HEK293 (cell line): ENCODE measurements around the gene TPH1.

Source experiments
- CTCF ChIA-PET: fragments of 350-600 bp; formaldehyde crosslinking; extraction: SDS; loops from one replicate; lab custom pipeline; 2021; ENCODE audit warnings: antibody characterized with exemption; lab: Yijun Ruan, JAX
- POLR2A ChIA-PET: fragments of 300-600 bp; formaldehyde crosslinking; extraction: SDS; loops from one replicate; lab custom pipeline; 2020; ENCODE audit warnings: antibody characterized with exemption, inconsistent platforms; lab: Yijun Ruan, JAX
- H3K27ac ChIP-seq: fragments of 200-500 bp; sonication (Bioruptor generic); 2 replicates; pipeline ENCODE4 v1.5.1; 2014; ENCODE audit warnings: low read depth, low read length, control low read depth, inconsistent platforms; ENCODE audit errors: extremely low read depth
- H3K36me3 ChIP-seq, 2 experiments: fragments of 200-500 bp in 1 of 2; sonication (Bioruptor generic) in 1 of 2; 1 replicate in 1 of 2; 2 replicates in 1 of 2; pipeline ENCODE4 v1.5.1; 2014 to 2017; ENCODE audit warnings: inconsistent platforms in 2 of 2, low read length in 2 of 2; ENCODE audit not compliant: control insufficient read depth in 2 of 2, insufficient read depth in 1 of 2
- H3K4me1 ChIP-seq: fragments of 200-500 bp; sonication (Bioruptor generic); 2 replicates; pipeline ENCODE4 v1.5.1; 2014; ENCODE audit warnings: mild to moderate bottlenecking, low read length, inconsistent platforms; ENCODE audit not compliant: control insufficient read depth, insufficient read depth
- H3K4me3 ChIP-seq: 2 replicates; pipeline ENCODE4 v1.5.1; 2011; ENCODE audit warnings: low read depth, mild to moderate bottlenecking, control low read depth, low read length, moderate library complexity
- H3K9me3 ChIP-seq: fragments of 200-500 bp; sonication (Bioruptor generic); 2 replicates; pipeline ENCODE4 v1.5.1; 2014; ENCODE audit warnings: low read depth, low read length, inconsistent platforms; ENCODE audit not compliant: control insufficient read depth, insufficient read depth
- BCL6B ChIP-seq: fragments of 450-650 bp; formaldehyde crosslinking; IDR thresholded peaks from 2 replicates; pipeline ENCODE4 v1.5.1; 2017; ENCODE audit warnings: missing biosample characterization, missing genetic modification characterization
- GLIS1 ChIP-seq: fragments of 450-650 bp; formaldehyde crosslinking; IDR thresholded peaks from 2 replicates; pipeline ENCODE4 v1.5.1; 2016; ENCODE audit warnings: missing biosample characterization, missing genetic modification characterization
- KLF1 ChIP-seq: fragments of 450-650 bp; formaldehyde crosslinking; IDR thresholded peaks from 2 replicates; pipeline ENCODE4 v1.5.1; 2016; ENCODE audit warnings: missing biosample characterization, missing genetic modification characterization
- KLF9 ChIP-seq: fragments of 450-650 bp; formaldehyde crosslinking; IDR thresholded peaks from 2 replicates; pipeline ENCODE4 v1.5.1; 2016; ENCODE audit warnings: missing biosample characterization, missing genetic modification characterization, low read depth
- PBX3 ChIP-seq: sonication (generic); formaldehyde crosslinking; IDR thresholded peaks from 2 replicates; pipeline ENCODE4 v1.8.1; 2022; ENCODE audit warnings: mild to moderate bottlenecking, moderate library complexity, missing genetic modification reagents
- RBAK ChIP-seq: fragments of 450-650 bp; formaldehyde crosslinking; IDR thresholded peaks from 2 replicates; pipeline ENCODE4 v1.5.1; 2016; ENCODE audit warnings: missing biosample characterization, missing genetic modification characterization
- SP2 ChIP-seq: fragments of 450-650 bp; formaldehyde crosslinking; IDR thresholded peaks from 2 replicates; pipeline ENCODE4 v1.5.1; 2016; ENCODE audit warnings: missing biosample characterization, missing genetic modification characterization
- WT1 ChIP-seq: fragments of 450-650 bp; formaldehyde crosslinking; IDR thresholded peaks from 2 replicates; pipeline ENCODE4 v1.5.1; 2016; ENCODE audit warnings: missing biosample characterization, missing genetic modification characterization
- ZBTB20 ChIP-seq: fragments of 450-650 bp; formaldehyde crosslinking; IDR thresholded peaks from 2 replicates; pipeline ENCODE4 v1.5.1; 2016; ENCODE audit warnings: missing biosample characterization, missing genetic modification characterization
- ZBTB21 ChIP-seq: fragments of 450-650 bp; formaldehyde crosslinking; IDR thresholded peaks from 2 replicates; pipeline ENCODE4 v1.5.1; 2017; ENCODE audit warnings: missing biosample characterization, missing genetic modification characterization
- ZBTB8A ChIP-seq: fragments of 450-650 bp; formaldehyde crosslinking; IDR thresholded peaks from 2 replicates; pipeline ENCODE4 v1.5.1; 2016; ENCODE audit warnings: missing biosample characterization, missing genetic modification characterization
- ZFHX2 ChIP-seq: fragments of 450-650 bp; formaldehyde crosslinking; conservative IDR thresholded peaks from 2 replicates; pipeline ENCODE4 v1.5.1; 2016; ENCODE audit warnings: missing biosample characterization, missing genetic modification characterization
- ZNF138 ChIP-seq: fragments of 450-650 bp; formaldehyde crosslinking; IDR thresholded peaks from 2 replicates; pipeline ENCODE4 v1.5.1; 2016; ENCODE audit warnings: missing biosample characterization, missing genetic modification characterization, borderline replicate concordance
- ZNF146 ChIP-seq: fragments of 450-650 bp; formaldehyde crosslinking; IDR thresholded peaks from 2 replicates; pipeline ENCODE4 v1.5.1; 2016; ENCODE audit warnings: missing biosample characterization, missing genetic modification characterization
- ZNF16 ChIP-seq: fragments of 450-650 bp; formaldehyde crosslinking; IDR thresholded peaks from 2 replicates; pipeline ENCODE4 v1.5.1; 2016; ENCODE audit warnings: low read depth, missing biosample characterization, missing genetic modification characterization
- ZNF221 ChIP-seq: fragments of 450-650 bp; formaldehyde crosslinking; IDR thresholded peaks from 2 replicates; pipeline ENCODE4 v1.5.1; 2017; ENCODE audit warnings: missing biosample characterization, missing genetic modification characterization, borderline replicate concordance
- ZNF394 ChIP-seq: fragments of 450-650 bp; formaldehyde crosslinking; IDR thresholded peaks from 2 replicates; pipeline ENCODE4 v1.5.1; 2016; ENCODE audit warnings: missing biosample characterization, missing genetic modification characterization, mild to moderate bottlenecking, moderate library complexity, borderline replicate concordance
- ZNF600 ChIP-seq: fragments of 450-650 bp; formaldehyde crosslinking; IDR thresholded peaks from 2 replicates; pipeline ENCODE4 v1.5.1; 2016; ENCODE audit warnings: missing biosample characterization, missing genetic modification characterization
- ZNF664 ChIP-seq: fragments of 450-650 bp; formaldehyde crosslinking; IDR thresholded peaks from 2 replicates; pipeline ENCODE4 v1.5.1; 2016; ENCODE audit warnings: missing biosample characterization, missing genetic modification characterization
- ZNF785 ChIP-seq: fragments of 450-650 bp; formaldehyde crosslinking; IDR thresholded peaks from 2 replicates; pipeline ENCODE4 v1.5.1; 2016; ENCODE audit warnings: missing biosample characterization, missing genetic modification characterization
- ZNF792 ChIP-seq: fragments of 450-650 bp; formaldehyde crosslinking; IDR thresholded peaks from 2 replicates; pipeline ENCODE4 v1.5.1; 2016; ENCODE audit warnings: missing biosample characterization, missing genetic modification characterization
- ZNF837 ChIP-seq: fragments of 450-650 bp; formaldehyde crosslinking; IDR thresholded peaks from 2 replicates; pipeline ENCODE4 v1.5.1; 2016; ENCODE audit warnings: missing biosample characterization, missing genetic modification characterization
- ZNF843 ChIP-seq: fragments of 450-650 bp; formaldehyde crosslinking; IDR thresholded peaks from 2 replicates; pipeline ENCODE4 v1.5.1; 2016; ENCODE audit warnings: missing biosample characterization, missing genetic modification characterization

The TPH1 gene

GRCh38 chr11:18075444-18075843, 29.4 kb upstream of the TPH1 start:
- peaks cover 0 to 20% of the 10 kb centered on the region in 2 experiments; a peak in 2 of 3 replicates for H3K36me3 ChIP-seq
- H3K9me3 ChIP-seq: no peaks in the 10 kb centered on the region
- no peak overlapping the region for H3K27ac ChIP-seq
- POLR2A ChIA-PET: no interaction called here
- CTCF ChIA-PET: no interaction called here
- TF ChIP-seq ZNF221 (tag by site-specific recombination): no peak
- TF ChIP-seq ZNF843 (tag by site-specific recombination): no peak
- no peak for TF ChIP-seq GLIS1 (tag by site-specific recombination)
- no peak for TF ChIP-seq PBX3 (CRISPR knock-in tag)
- no peak for TF ChIP-seq ZBTB20
- TF ChIP-seq ZBTB8A (tag by site-specific recombination): no peak
- TF ChIP-seq, all 188 proteins: peak for 0
- no peaks in the 10 kb centered on the region for H3K4me1 ChIP-seq
- H3K4me3 ChIP-seq: no peak overlapping the region

GRCh38 chr11:18071098-18071705, 25.1 kb upstream of the TPH1 start:
- no peak overlapping the region for H3K27ac ChIP-seq
- H3K4me3 ChIP-seq: no peak overlapping the region
- H3K4me1 ChIP-seq: no peaks in the 10 kb centered on the region
- no peaks in the 10 kb centered on the region for H3K9me3 ChIP-seq
- POLR2A ChIA-PET: no interaction called here
- H3K36me3 ChIP-seq: no peaks in the 10 kb centered on the region
- CTCF ChIA-PET: interaction anchor here (0.9 to 1.2 kb wide), 3 partner anchors 9 to 44 kb away, joined by 3 to 5 read pairs (median 3); no protein-coding TSS in a partner anchor
- TF ChIP-seq ZNF664 (tag by site-specific recombination) (no peak), ZFHX2 (no peak), ZNF394 (no peak), ZNF138 (tag by site-specific recombination) (no peak), ZNF785 (tag by site-specific recombination) (no peak), RBAK (tag by site-specific recombination) (no peak), BCL6B (tag by site-specific recombination) (no peak), ZNF16 (tag by site-specific recombination) (no peak), ZBTB21 (no peak), ZNF146 (no peak), KLF1 (tag by site-specific recombination) (no peak), ZBTB8A (tag by site-specific recombination) (no peak), ZNF792 (tag by site-specific recombination) (no peak), ZNF843 (tag by site-specific recombination) (no peak), KLF9 (no peak), WT1 (tag by site-specific recombination) (no peak), ZNF600 (tag by site-specific recombination) (no peak), SP2 (tag by site-specific recombination) (no peak), ZNF837 (tag by site-specific recombination) (no peak)
